ENCODE results near the gene AKAIN1. TPM values are rescaled to one million over a fixed set of nuclear protein-coding genes. Genes with fewer than 3 reads are reported as not detected.

AKAIN1 gene
- total RNA-seq, 2 experiments from 2014 or later, result not detected

- ChIA-PET CTCF (ENCODE audit: unreplicated experiment) (no interaction called here), POLR2A (interaction anchor here (0.8 to 1.0 kb wide), 2 partner anchors 9 to 15 kb away, joined by 3 read pairs; no protein-coding TSS in a partner anchor)
- no peaks in the 10 kb centered on the region for H3K79me2 ChIP-seq (ENCODE audit: insufficient read depth, low read depth, low read length)
- no peak overlapping the region for H3K4me2 ChIP-seq (ENCODE audit: low read length)
- H3K4me1 ChIP-seq (ENCODE audit: insufficient read depth, low read length, poor library complexity, severe bottlenecking), result no peaks in the 10 kb centered on the region
- no TSS peak for BruUV-seq (replicated peaks)
- H3K36me3 ChIP-seq (ENCODE audit: insufficient read depth, low read length), result no peaks in the 10 kb centered on the region
- H3K9me2 ChIP-seq (ENCODE audit: insufficient read depth, low read length), result no peaks in the 10 kb centered on the region
- H4K20me1 ChIP-seq (ENCODE audit: insufficient read depth, low read length), result no peaks in the 10 kb centered on the region
- H3K27ac ChIP-seq (ENCODE audit: low read depth, low read length, poor library complexity, severe bottlenecking), result no peak overlapping the region
- DNase-seq (ENCODE audit: low spot score), result no peak
- no peak overlapping the region for H3K4me3 ChIP-seq (ENCODE audit: low read depth, low read length, poor library complexity, severe bottlenecking)
- intact Hi-C loops (cut with micrococcal nuclease; ENCODE audit: unreplicated experiment), result no loop called here
- TF ChIP-seq EZH2phosphoT487 (IDR thresholded peaks at IDR 0.05; ENCODE audit: borderline replicate concordance, low read depth, low read length) (no peak), CTCF (conservative IDR thresholded peaks at IDR 0.05; ENCODE audit: low read length) (no peak)
- no peak overlapping the region for H2AFZ ChIP-seq (ENCODE audit: low read length)
- H3K9me3 ChIP-seq (ENCODE audit: low read length), result no peaks in the 10 kb centered on the region
These were observed 54.2 kb downstream of the AKAIN1 start for GRCh38 chr18:5142859-5143258.

GRCh38 chr18:5142131-5142530 lies 54.9 kb downstream of the AKAIN1 start:
- H3K79me2 ChIP-seq (ENCODE audit: insufficient read depth, low read depth, low read length), result no peaks in the 10 kb centered on the region
- H3K9me3 ChIP-seq (ENCODE audit: low read length), result no peaks in the 10 kb centered on the region
- no peaks in the 10 kb centered on the region for H3K4me1 ChIP-seq (ENCODE audit: insufficient read depth, low read length, poor library complexity, severe bottlenecking)
- no peak for DNase-seq (ENCODE audit: low spot score)
- no peak overlapping the region for H2AFZ ChIP-seq (ENCODE audit: low read length)
- no peak overlapping the region for H3K27ac ChIP-seq (ENCODE audit: low read depth, low read length, poor library complexity, severe bottlenecking)
- H3K4me3 ChIP-seq (ENCODE audit: low read depth, low read length, poor library complexity, severe bottlenecking), result no peak overlapping the region
- TF ChIP-seq EZH2phosphoT487 (IDR thresholded peaks at IDR 0.05; ENCODE audit: borderline replicate concordance, low read depth, low read length), result no peak
- no peak overlapping the region for H3K4me2 ChIP-seq (ENCODE audit: low read length)
- POLR2A ChIA-PET, result no interaction called here
- BruUV-seq (replicated peaks), result no TSS peak
- intact Hi-C loops (cut with micrococcal nuclease; ENCODE audit: unreplicated experiment), result no loop called here
- no peaks in the 10 kb centered on the region for H3K9me2 ChIP-seq (ENCODE audit: insufficient read depth, low read length)
- no peaks in the 10 kb centered on the region for H4K20me1 ChIP-seq (ENCODE audit: insufficient read depth, low read length)
- CTCF ChIA-PET (ENCODE audit: unreplicated experiment), result no interaction called here
- H3K36me3 ChIP-seq (ENCODE audit: insufficient read depth, low read length), result no peaks in the 10 kb centered on the region

- H4K20me1 ChIP-seq (ENCODE audit: insufficient read depth, low read length), result no peaks in the 10 kb centered on the region
- H3K79me2 ChIP-seq (ENCODE audit: insufficient read depth, low read depth, low read length), result no peaks in the 10 kb centered on the region
- POLR2A ChIA-PET, result no interaction called here
- H2AFZ ChIP-seq (ENCODE audit: low read length), result no peak overlapping the region
- no peak overlapping the region for H3K27ac ChIP-seq (ENCODE audit: low read depth, low read length, poor library complexity, severe bottlenecking)
- no peak for DNase-seq (ENCODE audit: low spot score)
- intact Hi-C loops (cut with micrococcal nuclease; ENCODE audit: unreplicated experiment), result no loop called here
- no peaks in the 10 kb centered on the region for H3K9me3 ChIP-seq (ENCODE audit: low read length)
- TF ChIP-seq CTCF (conservative IDR thresholded peaks at IDR 0.05; ENCODE audit: low read length), result no peak
- no peak for TF ChIP-seq EZH2phosphoT487 (IDR thresholded peaks at IDR 0.05; ENCODE audit: borderline replicate concordance, low read depth, low read length)
- H3K4me1 ChIP-seq (ENCODE audit: insufficient read depth, low read length, poor library complexity, severe bottlenecking), result no peaks in the 10 kb centered on the region
- CTCF ChIA-PET (ENCODE audit: unreplicated experiment), result no interaction called here
- H3K9me2 ChIP-seq (ENCODE audit: insufficient read depth, low read length), result no peaks in the 10 kb centered on the region
- BruUV-seq (replicated peaks), result no TSS peak
- no peak overlapping the region for H3K4me3 ChIP-seq (ENCODE audit: low read depth, low read length, poor library complexity, severe bottlenecking)
- no peaks in the 10 kb centered on the region for H3K36me3 ChIP-seq (ENCODE audit: insufficient read depth, low read length)
- no peak overlapping the region for H3K4me2 ChIP-seq (ENCODE audit: low read length)
These were observed 59.8 kb downstream of the AKAIN1 start for GRCh38 chr18:5137261-5137660.
